ENCODE data around the gene POLR3B.
"Not testable (repeated sequence)": the region's sequence is repeated elsewhere in the genome, so short reads cannot be mapped to it uniquely, and the experiment has no call there.

POLR3B gene

DNA sequence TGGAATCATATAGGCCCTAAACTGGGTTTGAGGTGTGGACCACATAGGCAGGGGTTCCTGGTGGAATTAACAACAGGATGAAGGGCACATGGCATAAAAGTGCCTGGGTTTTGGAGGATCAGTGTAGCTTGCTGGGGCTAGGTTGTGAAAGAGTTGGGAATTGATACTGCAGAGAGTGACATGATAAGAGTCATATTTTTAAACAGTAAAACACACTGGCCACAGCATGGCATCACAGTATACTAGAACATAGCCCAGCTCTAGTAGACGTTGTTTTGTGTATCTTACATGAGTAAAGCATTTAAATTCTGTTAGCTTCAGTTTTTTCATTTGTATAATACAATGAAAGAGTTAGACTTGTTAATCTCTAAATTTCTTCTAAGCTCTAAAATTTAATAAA lies 102.0 kb downstream of the POLR3B start:
- DNase-seq (ENCODE audit: low read depth in 2 of 2, low spot score in 1 of 2): no peak

DNA sequence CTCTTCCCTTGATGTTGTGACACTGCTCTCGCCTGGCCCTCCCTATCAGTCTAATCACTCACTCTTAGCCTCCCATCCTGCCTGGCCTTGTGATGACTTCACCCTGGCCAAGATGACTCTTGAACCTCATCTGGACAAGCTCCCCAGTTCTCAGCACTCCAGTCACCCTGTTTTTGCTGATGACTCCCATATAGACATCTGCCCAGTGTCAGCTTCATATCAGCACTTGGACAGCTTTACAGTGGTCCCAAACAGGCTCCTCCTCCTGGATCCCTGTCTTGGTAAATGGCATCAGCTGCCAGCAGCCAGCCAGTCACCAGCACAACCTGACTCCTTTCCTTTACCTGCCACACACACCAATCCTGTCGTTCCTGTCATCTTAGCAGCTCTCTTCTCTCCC lies 104.2 kb downstream of the POLR3B start:
- no peak for DNase-seq (ENCODE audit: low read depth in 2 of 2, low spot score in 1 of 2)

DNA sequence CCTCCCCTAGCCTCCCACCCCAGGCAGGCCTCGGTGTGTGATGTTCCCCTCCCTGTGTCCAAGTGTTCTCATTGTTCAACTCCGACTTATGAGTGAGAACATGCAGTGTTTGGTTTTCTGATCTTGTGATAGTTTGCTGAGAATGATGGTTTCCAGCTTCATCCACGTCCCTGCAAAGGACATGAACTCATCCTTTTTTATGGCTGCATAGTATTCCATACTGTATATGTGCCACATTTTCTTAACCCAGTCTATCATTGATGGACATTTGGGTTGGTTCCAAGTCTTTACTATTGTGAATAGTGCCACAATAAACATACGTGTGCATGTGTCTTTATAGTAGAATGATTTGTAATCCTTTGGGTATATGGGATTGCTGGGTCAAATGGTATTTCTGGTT lies 108.1 kb downstream of the POLR3B start:
- DNase-seq (ENCODE audit: low read depth in 2 of 2, low spot score in 1 of 2): not testable (repeated sequence)

DNA sequence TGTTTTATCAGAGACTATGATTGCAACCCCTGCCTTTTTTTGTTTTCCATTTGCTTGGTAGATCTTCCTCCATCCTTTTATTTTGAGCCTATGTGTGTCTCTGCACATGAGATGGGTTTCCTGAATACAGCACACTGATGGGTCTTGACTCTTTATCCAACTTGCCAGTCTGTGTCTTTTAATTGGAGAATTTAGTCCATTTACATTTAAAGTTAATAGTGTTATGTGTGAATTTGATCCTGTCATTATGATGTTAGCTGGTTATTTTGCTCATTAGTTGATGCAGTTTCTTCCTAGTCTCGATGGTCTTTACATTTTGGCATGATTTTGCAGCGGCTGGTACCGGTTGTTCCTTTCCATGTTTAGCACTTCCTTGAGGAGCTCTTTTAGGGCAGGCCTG lies 118.1 kb downstream of the POLR3B start:
- not testable (repeated sequence) for DNase-seq (ENCODE audit: low read depth in 2 of 2, low spot score in 1 of 2)

DNA sequence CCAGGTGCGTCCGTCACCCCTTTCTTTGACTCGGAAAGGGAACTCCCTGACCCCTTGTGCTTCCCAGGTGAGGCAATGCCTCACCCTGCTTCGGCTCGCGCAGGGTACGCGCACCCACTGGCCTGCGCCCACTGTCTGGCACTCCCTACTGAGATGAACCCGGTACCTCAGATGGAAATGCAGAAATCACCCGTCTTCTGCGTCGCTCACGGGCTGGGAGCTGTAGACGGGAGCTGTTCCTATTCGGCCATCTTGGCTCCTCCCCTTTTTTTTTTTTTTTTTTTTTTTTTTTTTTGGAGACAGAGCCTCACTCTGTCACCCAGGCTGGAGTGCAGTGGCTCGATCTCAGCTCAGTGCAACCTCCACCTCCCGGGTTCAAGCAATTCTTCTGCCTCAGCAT lies 120.1 kb downstream of the POLR3B start:
- not testable (repeated sequence) for DNase-seq (ENCODE audit: low read depth in 2 of 2, low spot score in 1 of 2)

DNA sequence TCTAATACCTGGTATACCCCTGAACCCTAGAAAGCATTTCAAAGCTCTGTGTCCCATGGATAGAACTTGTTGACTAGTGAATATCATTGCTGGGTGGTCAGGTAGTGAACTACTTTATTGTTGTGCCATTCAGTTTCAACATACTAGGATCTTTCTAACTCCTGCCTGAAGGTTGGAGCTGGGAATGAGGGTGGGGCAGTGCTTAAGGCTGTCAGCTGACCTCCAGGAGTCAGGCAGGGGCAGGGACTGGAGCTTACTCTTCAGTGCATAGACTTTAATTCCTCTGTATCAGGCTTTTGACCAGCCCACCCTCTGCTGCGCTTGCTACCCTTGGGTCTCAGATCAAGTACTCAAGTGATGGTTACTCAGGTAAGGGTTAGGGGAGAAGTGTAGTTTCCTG lies 122.7 kb downstream of the POLR3B start:
- no peak for DNase-seq (ENCODE audit: low read depth in 2 of 2, low spot score in 1 of 2)

DNA sequence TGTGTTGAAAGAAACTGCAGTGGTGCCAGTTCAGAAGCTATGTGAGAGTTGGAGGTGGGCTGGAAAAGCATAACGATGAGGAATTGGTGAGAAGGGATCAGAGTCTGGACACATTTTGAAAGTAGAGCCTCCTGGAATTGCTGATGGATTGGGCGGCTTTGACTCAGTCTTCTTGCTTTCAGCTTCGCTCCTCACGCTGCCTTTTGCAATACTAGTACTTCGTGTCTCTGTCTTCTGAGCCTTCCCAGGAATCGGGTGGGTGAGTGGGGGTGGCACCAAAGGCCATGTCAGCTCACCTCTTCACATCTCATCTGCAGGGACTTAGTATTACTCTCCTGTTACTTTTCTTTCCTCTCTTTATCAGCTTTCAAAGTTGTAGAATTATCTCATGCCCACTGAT lies 123.7 kb downstream of the POLR3B start:
- no peak for DNase-seq (ENCODE audit: low read depth in 2 of 2, low spot score in 1 of 2)

DNA sequence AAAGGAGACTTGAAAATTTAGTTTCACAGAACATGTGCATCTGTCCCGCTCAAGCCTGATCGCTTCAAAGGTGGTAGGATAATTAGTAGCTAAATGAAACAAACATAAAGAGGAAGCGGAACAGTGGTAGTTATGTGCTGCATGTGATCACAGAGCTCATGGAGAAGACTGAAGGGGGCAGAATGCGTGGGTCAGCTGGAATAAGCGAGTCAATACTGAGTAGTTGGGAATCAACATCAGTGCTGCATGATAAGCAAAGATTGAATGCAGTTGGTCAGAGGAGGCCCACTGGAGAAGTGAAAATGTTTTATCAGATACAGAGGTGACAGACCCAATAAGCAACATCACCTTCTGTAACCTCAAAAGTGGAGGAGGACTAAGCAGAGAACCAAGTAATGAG lies 130.1 kb downstream of the POLR3B start:
- DNase-seq (ENCODE audit: low read depth in 2 of 2, low spot score in 1 of 2): no peak

DNA sequence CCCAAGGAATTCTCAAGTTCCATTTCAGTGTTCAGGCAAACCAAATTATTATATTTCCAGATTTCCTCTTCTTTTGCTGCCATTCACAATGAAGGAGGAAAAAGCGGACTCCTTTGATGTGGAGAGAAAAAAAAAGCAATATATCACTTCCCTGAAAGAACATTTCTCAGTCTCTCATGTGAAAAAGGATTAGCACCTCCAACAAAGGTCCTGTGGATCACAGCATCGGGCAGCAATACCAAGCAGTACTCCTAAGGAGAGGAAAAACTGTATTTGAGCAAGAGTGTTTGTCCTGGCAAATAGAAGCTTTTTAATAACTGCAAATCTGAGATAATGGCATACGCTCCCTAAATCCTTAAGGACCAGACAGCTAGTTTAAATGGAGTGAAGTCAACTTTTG lies 131.3 kb downstream of the POLR3B start:
- DNase-seq (ENCODE audit: low read depth in 2 of 2, low spot score in 1 of 2): no peak

DNA sequence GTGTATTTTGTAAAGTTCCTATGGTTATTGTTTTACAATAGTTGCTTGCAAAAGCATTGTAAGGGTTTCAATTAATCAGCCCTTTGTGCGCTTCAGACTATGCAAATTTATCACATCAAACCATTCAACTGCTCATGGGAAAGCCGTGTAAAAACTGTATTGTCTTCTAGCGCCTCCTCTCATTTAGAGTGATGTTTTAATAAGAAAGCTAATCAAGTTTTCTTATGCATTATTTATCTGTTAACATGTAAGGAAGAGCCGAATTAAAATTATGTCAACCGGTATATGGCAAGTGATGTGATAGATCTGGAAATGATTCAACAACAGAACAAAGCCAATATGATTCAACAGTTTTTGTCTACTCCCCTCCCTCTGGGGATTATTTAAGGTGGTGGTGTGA lies 132.7 kb downstream of the POLR3B start:
- DNase-seq (ENCODE audit: low read depth in 2 of 2, low spot score in 1 of 2): no peak

DNA sequence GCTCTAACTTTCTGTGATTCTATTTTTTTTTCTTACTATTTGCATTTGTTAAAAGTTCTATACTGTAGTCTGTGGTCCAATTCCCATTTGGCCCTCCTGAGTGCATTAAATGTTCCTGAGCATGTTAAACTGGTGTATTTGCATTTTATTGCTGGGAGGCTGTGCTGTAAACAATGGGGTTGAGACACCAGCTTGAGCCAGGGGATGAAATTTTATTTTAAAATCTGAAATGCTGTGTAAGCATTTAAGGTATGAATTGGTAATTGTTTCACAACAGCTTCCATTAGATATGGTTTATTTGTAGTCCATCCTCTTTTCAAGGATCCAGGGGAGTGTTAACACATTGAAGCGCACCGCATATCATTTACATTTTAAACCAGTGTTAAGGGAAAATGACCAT lies 135.3 kb downstream of the POLR3B start:
- no peak for DNase-seq (ENCODE audit: low read depth in 2 of 2, low spot score in 1 of 2)

DNA sequence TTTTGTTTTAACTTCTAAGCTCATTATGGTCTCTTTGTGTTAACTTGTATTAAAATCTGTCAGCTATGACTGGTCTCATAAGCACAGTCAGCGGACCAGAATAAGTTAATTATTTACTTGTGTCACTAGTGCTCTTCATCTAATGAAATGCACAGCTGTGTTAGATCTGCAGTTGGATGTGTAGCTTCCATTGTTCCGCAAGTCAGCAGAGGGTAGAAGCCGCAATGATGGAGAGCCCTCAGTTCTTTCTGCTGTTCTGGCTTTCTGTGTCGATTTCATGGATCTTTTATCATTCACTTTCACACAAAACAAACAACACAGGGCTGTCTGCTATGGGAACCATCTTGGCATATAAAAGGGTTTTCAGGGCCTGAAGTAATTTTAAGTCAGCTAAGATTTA lies 136.0 kb downstream of the POLR3B start:
- DNase-seq (ENCODE audit: low read depth in 2 of 2, low spot score in 1 of 2): no peak

DNA sequence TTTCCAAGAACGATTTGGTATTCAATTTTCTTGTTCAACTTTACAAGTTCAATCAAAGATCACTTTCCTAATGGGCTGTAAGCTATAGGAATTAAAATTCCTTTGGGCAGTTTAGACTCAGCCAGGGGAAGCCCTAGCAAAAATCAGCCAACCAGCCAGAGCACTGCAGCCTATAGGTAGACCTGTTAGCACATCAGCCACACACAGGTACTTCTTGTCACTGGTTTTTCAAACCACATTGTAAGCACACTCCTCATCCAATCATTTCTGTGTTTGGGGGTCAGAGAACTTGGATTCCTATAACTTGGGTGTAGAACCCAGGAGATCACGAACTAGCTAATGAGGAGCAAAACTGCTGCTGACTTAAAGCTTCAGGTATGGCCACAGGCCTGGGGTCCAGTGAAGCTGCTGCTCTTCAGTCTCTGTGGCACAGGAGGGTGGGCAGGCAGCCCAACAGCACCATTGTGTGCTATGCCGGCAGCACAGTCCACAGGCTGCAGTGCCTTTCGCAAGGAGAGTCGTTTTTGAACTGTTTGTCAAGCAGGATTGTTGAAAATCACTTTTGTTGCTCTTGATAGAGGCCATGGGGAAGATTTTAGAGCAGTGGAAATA lies 137.9 kb downstream of the POLR3B start:
- DNase-seq (ENCODE audit: low read depth in 2 of 2, low spot score in 1 of 2): no peak

DNA sequence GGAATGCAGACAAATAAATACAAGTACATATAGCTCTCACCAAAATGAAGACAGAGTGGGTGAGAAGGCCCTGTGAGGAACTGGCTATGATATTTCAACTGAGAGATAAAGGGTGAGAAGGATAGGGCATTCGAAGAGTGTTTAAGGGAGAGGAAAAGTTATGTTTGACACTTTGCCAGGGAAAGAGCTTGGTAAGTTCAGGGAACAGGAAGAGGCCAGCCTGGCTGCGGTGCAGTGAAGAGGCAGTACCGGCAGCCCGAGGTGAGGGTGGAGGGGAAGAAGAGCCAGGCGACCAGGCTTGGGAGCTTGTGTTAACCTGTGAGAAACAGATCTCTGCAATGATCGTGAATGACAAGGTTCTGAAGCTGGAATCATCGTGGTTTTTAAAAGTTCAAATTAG lies 140.5 kb downstream of the POLR3B start:
- no peak for DNase-seq (ENCODE audit: low read depth in 2 of 2, low spot score in 1 of 2)

DNA sequence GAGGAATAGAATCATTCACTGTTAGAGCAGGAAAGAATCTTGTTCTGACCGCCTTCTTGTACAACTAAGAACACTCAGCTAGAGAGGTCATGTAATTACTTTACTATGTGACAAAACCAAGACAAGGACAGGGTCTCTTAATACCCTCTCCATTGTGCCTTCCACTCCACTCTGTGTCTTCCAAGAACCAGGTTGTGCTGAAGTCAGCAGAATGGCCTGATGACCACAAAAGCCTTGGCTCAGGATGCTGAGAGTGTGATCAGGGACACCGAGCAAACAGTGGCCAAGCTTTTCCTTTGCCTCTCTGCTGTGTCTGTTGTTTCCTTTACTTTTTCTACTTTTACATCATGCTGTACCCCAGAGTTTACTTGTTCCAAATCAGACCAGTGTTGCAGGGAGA lies 142.1 kb downstream of the POLR3B start:
- no peak for DNase-seq (ENCODE audit: low read depth in 2 of 2, low spot score in 1 of 2)

DNA sequence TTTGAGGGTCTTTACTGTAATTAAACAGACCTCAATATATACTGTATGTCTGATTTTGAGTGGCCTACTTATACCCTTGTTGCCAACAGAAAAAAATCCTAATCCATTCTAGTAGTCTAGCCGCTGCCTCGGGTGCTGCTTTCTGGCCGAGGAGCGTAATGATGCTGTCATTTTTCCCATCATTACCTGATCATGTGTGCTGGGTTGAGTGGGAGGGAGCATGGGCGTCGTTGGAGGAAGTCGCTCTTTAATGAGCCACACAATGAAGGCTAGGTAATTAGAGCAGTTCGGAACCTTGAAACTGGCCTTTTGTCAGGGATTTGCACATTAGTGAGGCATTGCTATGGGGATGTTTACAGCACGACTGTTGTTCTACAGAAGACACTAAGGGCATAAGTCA lies 149.1 kb downstream of the POLR3B start:
- DNase-seq (ENCODE audit: low read depth in 2 of 2, low spot score in 1 of 2): no peak

DNA sequence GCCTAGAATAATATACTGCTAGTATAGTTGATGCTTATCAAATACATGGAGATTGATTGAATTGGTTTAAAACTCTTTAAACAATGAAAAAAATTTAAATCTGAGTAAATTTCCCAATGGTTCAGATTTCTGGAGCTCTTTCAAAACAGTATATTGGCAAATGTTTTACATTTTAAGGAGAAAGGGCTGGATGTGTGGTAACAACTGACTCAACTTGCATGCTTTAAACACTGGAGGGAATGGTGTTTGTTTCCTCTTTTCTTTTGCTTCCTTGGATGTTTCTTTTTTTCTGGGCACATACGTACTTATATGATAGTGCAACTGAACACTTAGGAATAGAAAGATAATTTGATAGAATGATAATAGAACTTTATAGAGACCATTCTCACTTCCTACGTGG lies 151.4 kb downstream of the POLR3B start:
- no peak for DNase-seq (ENCODE audit: low read depth in 2 of 2, low spot score in 1 of 2)

DNA sequence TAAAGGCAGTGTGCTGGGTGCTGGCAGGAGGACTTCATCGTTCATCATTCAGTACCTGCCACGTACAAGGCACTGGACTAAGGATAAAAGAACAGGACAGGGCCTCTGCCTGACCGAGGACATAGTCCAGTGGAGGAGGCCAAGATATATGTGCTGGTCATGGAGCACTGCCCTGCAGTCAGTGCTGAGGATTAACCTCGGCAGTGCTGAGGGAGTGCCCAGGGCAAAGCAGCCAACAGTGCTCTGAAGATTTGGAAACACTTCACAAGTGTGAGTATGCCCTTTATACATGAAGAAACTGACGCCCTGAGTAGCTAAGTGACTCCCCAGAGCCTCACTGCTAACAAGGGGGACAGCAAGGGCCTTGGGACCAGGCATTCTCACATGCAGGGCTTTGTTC lies 153.8 kb downstream of the POLR3B start:
- no peak for DNase-seq (ENCODE audit: low read depth in 2 of 2, low spot score in 1 of 2)

DNA sequence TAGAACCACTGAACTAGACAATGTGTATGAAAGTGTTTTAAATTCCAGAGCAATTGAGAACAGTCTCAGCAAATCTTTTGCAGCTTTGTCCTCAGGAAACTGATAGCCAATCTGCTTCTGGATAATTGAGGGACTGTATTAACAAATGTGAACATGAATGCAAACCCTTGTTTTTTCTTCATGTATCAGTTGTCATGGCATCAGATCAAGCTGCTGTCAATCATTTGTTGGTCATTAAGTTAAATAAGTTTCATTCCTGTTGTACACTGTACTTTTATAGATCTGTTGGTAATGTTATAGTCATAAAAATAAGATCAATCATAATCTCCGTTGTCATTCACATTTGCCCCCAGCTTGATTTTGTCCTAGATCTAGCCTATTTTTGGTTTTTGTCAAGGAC lies 159.8 kb downstream of the POLR3B start:
- no peak for DNase-seq (ENCODE audit: low read depth in 2 of 2, low spot score in 1 of 2)

DNA sequence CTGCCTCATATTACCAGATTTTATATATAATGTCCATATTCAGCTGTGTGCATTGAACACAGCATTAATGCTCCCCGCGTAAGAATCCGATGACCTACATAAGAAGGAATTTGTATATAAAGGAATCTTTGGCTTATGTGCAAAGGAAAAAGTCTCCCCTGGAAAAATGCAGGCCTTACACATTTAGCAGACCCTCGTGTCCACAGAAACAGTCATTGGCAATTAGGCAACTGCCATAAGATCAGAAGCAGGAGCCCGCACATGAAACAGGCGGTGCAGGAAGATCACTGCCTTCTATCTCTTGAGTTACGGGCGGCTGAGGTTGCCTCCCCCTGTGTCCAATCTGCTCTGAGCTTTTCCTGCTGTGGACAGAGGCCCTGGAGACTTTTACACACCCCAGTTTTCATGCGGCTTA lies 162.1 kb downstream of the POLR3B start:
- DNase-seq (ENCODE audit: low read depth in 2 of 2, low spot score in 1 of 2): no peak

DNA sequence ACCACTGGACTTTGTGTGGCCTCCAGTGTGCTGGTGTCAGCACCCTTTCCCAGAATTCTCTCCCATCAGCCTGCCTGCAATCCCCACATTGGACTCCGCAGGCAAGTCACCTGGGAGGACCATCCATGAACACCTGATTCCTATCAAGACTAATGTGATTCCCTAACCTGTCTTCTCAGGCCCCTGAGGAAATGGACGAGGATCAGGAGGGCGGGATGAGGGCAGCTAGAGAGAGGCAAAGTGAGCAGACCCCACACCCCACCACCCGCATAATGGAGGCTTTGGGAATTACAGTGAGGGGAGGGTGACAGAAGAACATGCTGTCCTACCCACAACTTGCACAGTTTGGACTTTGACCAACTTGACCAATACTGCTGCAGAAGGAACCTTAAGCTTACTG lies 164.4 kb downstream of the POLR3B start:
- no peak for DNase-seq (ENCODE audit: low read depth in 2 of 2, low spot score in 1 of 2)

DNA sequence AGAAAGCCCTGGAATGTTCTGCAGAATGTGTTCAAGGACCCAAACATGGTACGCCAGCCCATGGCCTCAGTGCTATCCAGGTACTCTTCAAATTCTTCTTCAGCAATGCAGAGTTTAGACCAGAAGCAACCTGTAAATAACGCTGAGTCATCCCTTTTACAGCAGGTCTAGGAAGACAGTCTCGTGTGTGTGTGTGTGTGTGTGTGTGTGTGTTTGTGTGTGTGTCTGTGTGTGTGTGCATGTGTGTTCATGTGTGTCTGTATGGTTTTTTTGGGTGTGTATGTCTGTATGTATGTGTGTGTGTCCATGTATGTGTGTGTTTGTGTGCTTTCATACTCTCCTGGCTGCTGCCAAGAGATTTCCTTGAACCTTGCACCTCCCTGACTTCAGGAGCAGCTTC lies 165.2 kb downstream of the POLR3B start:
- no peak for DNase-seq (ENCODE audit: low read depth in 2 of 2, low spot score in 1 of 2)

DNA sequence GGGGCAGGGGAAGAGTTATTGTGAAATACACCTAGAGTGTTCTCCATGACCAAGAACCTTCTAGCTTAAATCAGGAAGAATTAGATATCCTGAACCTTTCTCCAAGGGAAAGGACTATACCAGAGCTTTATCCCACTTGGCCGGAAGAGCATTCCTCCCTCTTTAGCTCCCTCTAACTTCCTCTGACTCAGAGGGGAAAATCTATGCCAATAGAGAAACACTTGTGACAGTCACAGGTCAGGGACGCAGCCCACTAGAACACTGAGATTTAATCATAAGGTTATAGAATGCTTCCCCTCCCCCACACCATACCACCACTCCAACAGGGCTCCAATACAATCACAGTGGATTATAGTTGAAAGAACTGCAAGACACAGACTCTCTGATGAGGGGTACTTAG lies 169.8 kb downstream of the POLR3B start:
- no peak for DNase-seq (ENCODE audit: low read depth in 2 of 2, low spot score in 1 of 2)

DNA sequence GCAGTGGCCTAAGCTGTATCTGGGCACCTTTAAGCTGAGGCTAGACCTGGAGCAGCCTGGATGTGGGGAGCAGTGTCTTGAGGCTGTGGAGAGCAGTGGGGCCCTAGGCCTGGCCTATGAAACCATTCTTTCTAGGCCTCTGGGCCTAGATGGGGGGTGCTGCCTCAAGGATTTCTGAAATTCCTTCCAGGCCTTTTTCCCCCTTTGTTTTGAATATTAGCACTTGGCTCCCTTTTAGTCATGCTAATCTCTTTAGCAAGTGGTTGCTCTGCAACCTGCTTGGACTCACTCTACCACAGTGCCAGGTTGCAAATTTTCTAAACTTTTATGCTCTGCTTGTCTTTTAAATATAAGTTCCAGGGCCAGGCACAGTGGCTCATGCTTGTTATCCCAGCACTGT lies 183.7 kb downstream of the POLR3B start:
- DNase-seq (ENCODE audit: low read depth in 2 of 2, low spot score in 1 of 2): no peak
